ENCODE data around the gene HSD3B2.

Gene HSD3B2

GRCh38 chr1:119438761-119439160, 23.8 kb downstream of the HSD3B2 start:
- H3K4me3 ChIP-seq (ENCODE audit: low read depth, low read length) = no peak overlapping the region
- TF ChIP-seq CTCF (IDR thresholded peaks at IDR 0.05; ENCODE audit: low read depth, low read length) = no peak
- no peak for TF ChIP-seq MYC (IDR thresholded peaks at IDR 0.05; ENCODE audit: low read depth, low read length)
- TF ChIP-seq POLR2A (IDR thresholded peaks at IDR 0.05; ENCODE audit: extremely low read depth, insufficient read length) = no peak
- no peak for TF ChIP-seq MAX (IDR thresholded peaks at IDR 0.05; ENCODE audit: low read depth, low read length)
- no peak for DNase-seq (ENCODE audit: low read depth)

GRCh38 chr1:119440721-119441307, 25.9 kb downstream of the HSD3B2 start:
- no peak for TF ChIP-seq MYC (IDR thresholded peaks at IDR 0.05; ENCODE audit: low read depth, low read length)

GRCh38 chr1:119442756-119443155, 27.8 kb downstream of the HSD3B2 start:
- H3K4me3 ChIP-seq (ENCODE audit: low read depth, low read length) = no peak overlapping the region
- TF ChIP-seq MAX (IDR thresholded peaks at IDR 0.05; ENCODE audit: low read depth, low read length) = no peak
- TF ChIP-seq POLR2A (IDR thresholded peaks at IDR 0.05; ENCODE audit: extremely low read depth, insufficient read length) = no peak
- no peak for TF ChIP-seq CTCF (IDR thresholded peaks at IDR 0.05; ENCODE audit: low read depth, low read length)
- TF ChIP-seq MYC (IDR thresholded peaks at IDR 0.05; ENCODE audit: low read depth, low read length) = no peak
- DNase-seq (ENCODE audit: low read depth) = no peak

More at GRCh38 chr1:119440721-119441307, 25.9 kb downstream of the HSD3B2 start:
- DNase-seq (ENCODE audit: low read depth) = no peak
- no peak overlapping the region for H3K4me3 ChIP-seq (ENCODE audit: low read depth, low read length)

GRCh38 chr1:119446321-119446720, 31.4 kb downstream of the HSD3B2 start:
- DNase-seq (ENCODE audit: low read depth) = no peak
- no peak for TF ChIP-seq MYC (IDR thresholded peaks at IDR 0.05; ENCODE audit: low read depth, low read length)
- no peak for TF ChIP-seq MAX (IDR thresholded peaks at IDR 0.05; ENCODE audit: low read depth, low read length)
- TF ChIP-seq CTCF (IDR thresholded peaks at IDR 0.05; ENCODE audit: low read depth, low read length) = no peak
- TF ChIP-seq POLR2A (IDR thresholded peaks at IDR 0.05; ENCODE audit: extremely low read depth, insufficient read length) = no peak
- no peak overlapping the region for H3K4me3 ChIP-seq (ENCODE audit: low read depth, low read length)

GRCh38 chr1:119447344-119448126, 32.6 kb downstream of the HSD3B2 start:
- TF ChIP-seq MYC (IDR thresholded peaks at IDR 0.05; ENCODE audit: low read depth, low read length) (no peak), MAX (IDR thresholded peaks at IDR 0.05; ENCODE audit: low read depth, low read length) (no peak), POLR2A (IDR thresholded peaks at IDR 0.05; ENCODE audit: extremely low read depth, insufficient read length) (no peak), CTCF (IDR thresholded peaks at IDR 0.05; ENCODE audit: low read depth, low read length) (no peak)
- DNase-seq (ENCODE audit: low read depth) = no peak
- H3K4me3 ChIP-seq (ENCODE audit: low read depth, low read length) = no peak overlapping the region

- TF ChIP-seq CTCF (IDR thresholded peaks at IDR 0.05; ENCODE audit: low read depth, low read length) (peak; percentile 12), MYC (IDR thresholded peaks at IDR 0.05; ENCODE audit: low read depth, low read length) (no peak)
- no peak for DNase-seq (ENCODE audit: low read depth)
- H3K4me3 ChIP-seq (ENCODE audit: low read depth, low read length) = no peak overlapping the region
Observed at GRCh38 chr1:119448127-119448511, 33.2 kb downstream of the HSD3B2 start.

Data from NB4 (cell line).